ENCODE measurements around the gene CDCA7L.

Gene CDCA7L

DNA sequence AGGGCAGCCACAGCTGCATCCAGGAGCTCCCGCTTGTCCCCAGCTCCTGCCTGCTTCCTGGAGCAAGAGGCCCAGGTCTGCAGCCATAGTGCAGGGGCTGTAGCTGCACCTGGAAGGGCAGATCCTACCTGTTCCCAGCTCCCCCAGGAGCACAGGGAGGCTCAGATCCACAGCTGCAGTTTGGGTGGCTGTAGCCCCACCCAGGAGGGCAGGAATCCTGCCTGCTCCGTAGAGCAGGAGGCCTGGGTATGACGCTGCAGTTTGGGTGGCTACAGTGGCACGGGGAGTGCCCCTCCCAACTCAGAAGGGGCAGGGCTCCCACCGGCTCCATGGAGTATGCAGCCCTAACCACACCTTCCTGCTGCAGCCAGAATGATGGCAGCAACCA, 26.7 kb upstream of the CDCA7L start:
- H3K36me3 ChIP-seq (ENCODE audit: control insufficient read depth in 2 of 2, insufficient read depth in 1 of 2, low read length in 2 of 2), result no peaks in the 10 kb centered on the region
- TF ChIP-seq ZNF324 (tag by site-specific recombination; IDR thresholded peaks at IDR 0.05) (no peak), ZNF2 (tag by site-specific recombination; IDR thresholded peaks at IDR 0.05) (no peak), SCRT1 (tag by site-specific recombination; IDR thresholded peaks at IDR 0.05; ENCODE audit: borderline replicate concordance) (no peak)
- H3K4me3 ChIP-seq (ENCODE audit: low read depth, low read length), result no peak overlapping the region
- POLR2A ChIA-PET, result no interaction called here
- CTCF ChIA-PET, result no interaction called here
- no peak overlapping the region for H3K27ac ChIP-seq (ENCODE audit: extremely low read depth, low read depth, low read length)
- H3K4me1 ChIP-seq (ENCODE audit: control insufficient read depth, insufficient read depth, low read length), result 0 out of 2 replicates have a peak, but pooled peaks cover 1% of the 10 kb centered on the region
- H3K9me3 ChIP-seq (ENCODE audit: control insufficient read depth, insufficient read depth, low read depth, low read length), result no peaks in the 10 kb centered on the region

DNA sequence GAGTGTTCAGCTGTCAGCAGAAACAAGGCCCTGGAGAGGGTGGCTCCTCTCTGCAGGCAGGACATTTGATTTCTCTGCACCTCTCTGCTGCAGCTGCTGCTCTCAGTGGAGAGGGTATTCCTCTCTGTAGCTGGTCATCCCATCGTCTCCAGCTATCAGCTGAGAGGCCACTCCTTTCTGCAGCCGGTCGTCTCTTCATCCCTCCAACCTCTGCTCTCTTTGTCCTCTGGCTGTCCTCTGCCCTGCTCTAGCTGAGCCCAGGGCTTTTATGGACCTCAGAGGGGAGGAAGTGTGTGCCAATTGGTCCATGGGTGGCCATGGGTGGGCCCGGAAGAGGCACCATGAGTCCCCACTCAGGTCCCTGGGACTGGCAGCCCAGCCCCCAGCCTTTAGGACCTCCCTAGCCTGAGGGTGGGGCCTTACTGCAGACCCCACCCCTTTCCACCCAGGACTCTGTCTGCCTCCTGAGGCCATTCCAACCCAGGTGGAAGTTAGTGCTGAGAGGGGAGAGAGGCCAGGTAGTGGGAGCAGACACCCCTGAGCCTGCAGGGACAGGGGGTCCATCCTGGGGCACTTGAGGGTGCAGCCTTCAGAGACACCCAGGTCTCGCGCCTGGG, 26.2 kb upstream of the CDCA7L start:
- Histone ChIP-seq H3K4me3 (ENCODE audit: low read depth, low read length) (no peak overlapping the region), H3K27ac (ENCODE audit: extremely low read depth, low read depth, low read length) (no peak overlapping the region), H3K36me3 (ENCODE audit: control insufficient read depth in 2 of 2, insufficient read depth in 1 of 2, low read length in 2 of 2) (no peaks in the 10 kb centered on the region), H3K4me1 (ENCODE audit: control insufficient read depth, insufficient read depth, low read length) (0 out of 2 replicates have a peak, but pooled peaks cover 3% of the 10 kb centered on the region), H3K9me3 (ENCODE audit: control insufficient read depth, insufficient read depth, low read depth, low read length) (no peaks in the 10 kb centered on the region)
- ChIA-PET POLR2A (no interaction called here), CTCF (no interaction called here)
- TF ChIP-seq GLIS2 (tag by site-specific recombination; IDR thresholded peaks at IDR 0.05), result no peak
- no peak for TF ChIP-seq SP2 (tag by site-specific recombination; IDR thresholded peaks at IDR 0.05)
- TF ChIP-seq, protein P1, sequence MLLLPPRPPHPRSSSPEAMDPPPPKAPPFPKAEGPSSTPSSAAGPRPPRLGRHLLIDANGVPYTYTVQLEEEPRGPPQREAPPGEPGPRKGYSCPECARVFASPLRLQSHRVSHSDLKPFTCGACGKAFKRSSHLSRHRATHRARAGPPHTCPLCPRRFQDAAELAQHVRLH (tag by site-specific recombination; IDR thresholded peaks at IDR 0.05), result no peak
- TF ChIP-seq SCRT1 (tag by site-specific recombination; IDR thresholded peaks at IDR 0.05; ENCODE audit: borderline replicate concordance), result no peak
- TF ChIP-seq BCL11B (tag by site-specific recombination; IDR thresholded peaks at IDR 0.05; ENCODE audit: low read depth), result no peak

GRCh38 chr7:21969822-21970221, 24.1 kb upstream of the CDCA7L start:
- Histone ChIP-seq H3K9me3 (ENCODE audit: control insufficient read depth, insufficient read depth, low read depth, low read length) (no peaks in the 10 kb centered on the region), H3K4me1 (ENCODE audit: control insufficient read depth, insufficient read depth, low read length) (peaks cover 3% of the 10 kb centered on the region; the same call in 1 of the 2 replicates), H3K4me3 (ENCODE audit: low read depth, low read length) (no peak overlapping the region), H3K36me3 (ENCODE audit: control insufficient read depth in 2 of 2, insufficient read depth in 1 of 2, low read length in 2 of 2) (no peaks in the 10 kb centered on the region), H3K27ac (ENCODE audit: extremely low read depth, low read depth, low read length) (no peak overlapping the region)
- CTCF ChIA-PET, result interaction anchor here (1.0 kb wide), 1 partner anchor 11 kb away, joined by 3 read pairs; no protein-coding TSS in a partner anchor
- POLR2A ChIA-PET, result interaction anchor here (0.6 kb wide), 1 partner anchor 887 kb away, joined by 9 read pairs; no protein-coding TSS in a partner anchor
- no peak for TF ChIP-seq ZNF792 (tag by site-specific recombination; IDR thresholded peaks at IDR 0.05)
- no peak for TF ChIP-seq ZNF473 (tag by site-specific recombination; IDR thresholded peaks at IDR 0.05)
- no peak for TF ChIP-seq ZNF555 (tag by site-specific recombination; conservative IDR thresholded peaks at IDR 0.05)
- TF ChIP-seq ZNF138 (tag by site-specific recombination; IDR thresholded peaks at IDR 0.05; ENCODE audit: borderline replicate concordance), result no peak
- TF ChIP-seq ZNF302 (tag by site-specific recombination; IDR thresholded peaks at IDR 0.05; ENCODE audit: low read depth), result no peak
- no peak for TF ChIP-seq BCL11A (tag by site-specific recombination; IDR thresholded peaks at IDR 0.05; ENCODE audit: low read depth)
- TF ChIP-seq ZNF639 (tag by site-specific recombination; IDR thresholded peaks at IDR 0.05), result no peak
- no peak for TF ChIP-seq ZNF768 (tag by site-specific recombination; IDR thresholded peaks at IDR 0.05)
- TF ChIP-seq EGR2 (tag by site-specific recombination; IDR thresholded peaks at IDR 0.05; ENCODE audit: low read depth), result no peak
- no peak for TF ChIP-seq ZXDB (tag by site-specific recombination; IDR thresholded peaks at IDR 0.05)
- TF ChIP-seq ZNF623 (tag by site-specific recombination; IDR thresholded peaks at IDR 0.05), result no peak
- TF ChIP-seq GLIS1 (tag by site-specific recombination; IDR thresholded peaks at IDR 0.05), result no peak
- no peak for TF ChIP-seq ZNF776 (tag by site-specific recombination; IDR thresholded peaks at IDR 0.05; ENCODE audit: borderline replicate concordance)
- TF ChIP-seq HOXC10 (CRISPR knock-in tag; IDR thresholded peaks at IDR 0.05), result no peak
- no peak for TF ChIP-seq SALL2 (tag by site-specific recombination; IDR thresholded peaks at IDR 0.05; ENCODE audit: borderline replicate concordance)
- TF ChIP-seq ZNF585B (tag by site-specific recombination; IDR thresholded peaks at IDR 0.05), result no peak
